ENCODE measurements around the gene S100PBP.

The S100PBP gene

DNA sequence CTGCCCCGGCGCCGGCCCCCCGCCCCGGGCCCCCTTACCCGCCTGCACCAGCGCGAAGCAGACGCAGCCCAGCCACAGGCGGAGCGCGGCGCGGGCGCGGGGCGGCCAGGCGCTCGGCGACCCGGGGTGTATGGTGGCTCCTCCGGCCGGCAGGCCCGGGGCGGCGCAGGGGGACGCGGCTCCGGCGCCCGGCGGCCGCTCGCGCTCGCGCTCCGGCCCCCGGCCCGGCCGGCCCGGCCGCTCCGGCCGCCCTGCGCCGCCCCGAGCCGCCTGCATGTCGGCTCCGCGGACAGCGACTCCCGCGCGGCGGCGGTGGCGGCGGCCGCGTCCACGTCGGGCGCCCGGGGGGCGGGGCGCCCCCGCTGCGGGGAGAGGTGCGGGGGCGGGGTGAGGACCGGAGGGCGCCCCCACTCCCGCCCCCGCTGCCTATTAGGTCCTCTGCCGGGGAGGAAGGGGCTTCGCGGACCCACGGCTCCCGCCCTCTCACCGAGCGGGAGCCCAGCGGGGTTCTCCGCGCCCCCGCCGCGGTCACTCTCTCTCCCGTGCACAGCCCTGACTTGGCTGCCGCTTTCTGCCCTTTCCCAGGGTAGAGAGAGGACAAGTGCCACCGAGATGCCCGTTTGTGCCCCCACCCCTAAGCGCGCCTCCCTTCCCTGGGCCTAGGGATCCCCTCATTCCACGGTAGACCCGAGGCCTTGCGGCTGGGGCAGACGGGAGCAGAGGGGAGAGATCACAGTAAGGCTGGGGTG lies 53.3 kb downstream of the S100PBP start, which contains the start of gene FNDC5:
Gene FNDC5 (minus strand): TSS at position 298 of the 749 bp plus-strand sequence.
- DNase-seq = no peak
- ATAC-seq = peak; percentile 15

DNA sequence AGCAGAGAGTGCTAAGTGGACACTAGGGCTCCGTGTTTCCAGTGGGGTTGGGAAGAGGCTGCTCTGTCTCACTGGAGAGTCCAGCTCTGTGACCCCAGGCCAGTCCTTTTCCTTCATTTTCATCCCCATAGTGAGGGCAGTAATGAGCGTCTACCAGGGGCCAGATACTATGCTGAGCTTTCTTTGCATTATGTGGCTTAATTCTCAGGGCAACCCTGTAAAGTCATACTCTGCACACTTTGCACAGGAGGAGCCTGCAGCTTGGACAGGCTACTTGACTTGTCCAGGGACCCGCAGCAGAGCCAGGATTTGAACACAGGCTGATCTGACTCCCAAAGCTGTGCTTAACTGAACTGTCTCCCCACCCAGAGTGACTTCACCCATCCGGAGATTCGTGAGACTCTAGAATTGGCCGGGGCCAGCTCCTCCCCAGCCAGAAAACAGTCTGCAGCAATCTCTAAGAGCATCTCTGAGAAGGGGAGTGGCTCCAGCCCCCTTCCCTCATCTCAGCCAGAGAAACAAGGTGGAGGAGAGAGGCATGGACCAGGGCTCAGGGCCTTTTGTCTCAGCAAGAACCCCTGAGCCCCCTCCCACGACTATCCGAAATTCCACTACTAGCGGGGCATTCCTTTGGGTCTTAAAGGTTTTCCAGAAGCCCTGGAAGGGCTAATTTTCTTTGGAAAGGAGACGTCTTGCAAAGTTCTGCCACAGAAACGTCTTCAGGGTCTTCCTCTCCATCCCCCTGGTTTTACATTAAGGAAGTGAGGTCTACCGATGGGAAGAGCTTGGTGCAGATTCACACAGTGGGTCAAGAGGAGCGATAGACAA lies 54.1 kb downstream of the S100PBP start:
- ATAC-seq (no peak), DNase-seq (no peak)

DNA sequence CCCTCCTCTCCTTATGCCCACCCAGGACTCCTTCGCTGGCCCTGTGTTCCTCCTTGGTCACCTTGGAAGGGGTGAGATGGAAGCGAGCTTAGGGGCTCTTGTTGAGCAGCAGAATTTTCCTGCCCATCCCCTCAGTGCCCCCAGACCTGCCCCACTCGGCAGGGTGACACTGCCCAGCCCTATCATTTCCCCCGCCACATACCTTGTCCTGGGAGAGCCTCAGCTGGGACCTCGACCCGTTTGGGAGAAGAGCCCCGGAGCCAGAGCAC lies 54.7 kb downstream of the S100PBP start:
- no peak for DNase-seq

DNA sequence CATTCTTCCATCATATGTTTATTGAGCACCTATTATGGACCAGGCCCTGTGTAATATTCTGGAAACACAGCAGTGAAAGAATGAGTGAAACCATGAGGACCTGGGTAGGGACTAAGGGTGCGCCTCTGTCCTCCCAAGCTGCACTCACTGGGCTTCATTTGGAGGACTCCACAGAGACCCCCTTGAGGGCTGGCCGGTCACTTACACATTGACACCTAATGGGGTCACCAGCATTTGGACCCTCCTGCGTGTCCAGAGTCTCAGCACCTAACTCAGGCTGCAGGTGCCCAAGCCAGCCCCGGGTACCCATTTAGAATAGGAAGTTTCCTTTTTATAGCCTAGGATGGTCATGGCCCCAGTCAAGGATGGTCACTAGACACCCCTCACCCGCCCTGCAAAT lies 56.0 kb downstream of the S100PBP start:
- ATAC-seq (no peak), DNase-seq (no peak)

More for the DNA sequence above, 54.7 kb downstream of the S100PBP start:
- ATAC-seq = no peak

DNA sequence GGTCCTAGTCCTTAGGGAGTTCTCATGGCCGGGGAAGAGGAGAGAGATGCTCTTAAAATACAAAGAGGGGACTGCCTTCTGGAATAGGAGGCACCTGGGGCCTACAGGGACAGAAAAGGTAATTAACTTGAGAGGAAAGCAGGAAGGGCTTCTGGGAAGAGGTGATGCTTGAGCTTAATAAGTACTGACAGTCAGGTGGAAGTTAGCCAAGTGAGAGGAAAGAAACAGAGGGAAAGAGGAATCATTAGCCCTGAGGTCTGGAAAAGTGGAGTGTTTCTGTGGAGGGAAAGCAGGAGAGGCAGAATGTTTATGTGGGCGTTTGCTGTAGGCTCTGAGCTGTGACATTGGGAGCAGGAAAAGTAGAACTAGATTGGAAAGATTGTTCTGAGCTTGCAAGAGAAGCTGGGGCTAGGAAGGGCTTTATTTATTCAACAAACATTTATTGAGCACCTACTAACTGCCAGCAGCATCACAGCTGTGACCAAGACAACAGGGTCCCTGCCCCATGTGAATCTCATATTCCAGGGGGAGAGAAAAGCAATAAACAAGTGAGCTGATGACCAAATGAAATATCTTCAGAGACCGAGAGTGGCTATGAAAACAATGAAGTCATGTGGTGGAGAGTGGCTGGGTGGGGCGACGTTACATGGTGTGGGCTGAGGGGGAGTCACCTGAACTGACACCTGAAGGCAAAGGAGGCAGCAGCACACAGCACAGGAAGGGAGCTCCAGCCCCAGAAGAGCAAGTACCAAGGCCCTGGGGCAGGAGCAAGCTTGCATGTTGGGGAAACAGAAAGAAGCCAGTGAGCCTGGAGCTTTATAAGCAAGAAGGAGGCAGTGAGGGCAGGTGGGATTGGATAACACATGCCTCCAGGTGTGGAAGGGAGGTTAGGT lies 57.7 kb downstream of the S100PBP start:
- no peak for DNase-seq
- no peak for ATAC-seq

DNA sequence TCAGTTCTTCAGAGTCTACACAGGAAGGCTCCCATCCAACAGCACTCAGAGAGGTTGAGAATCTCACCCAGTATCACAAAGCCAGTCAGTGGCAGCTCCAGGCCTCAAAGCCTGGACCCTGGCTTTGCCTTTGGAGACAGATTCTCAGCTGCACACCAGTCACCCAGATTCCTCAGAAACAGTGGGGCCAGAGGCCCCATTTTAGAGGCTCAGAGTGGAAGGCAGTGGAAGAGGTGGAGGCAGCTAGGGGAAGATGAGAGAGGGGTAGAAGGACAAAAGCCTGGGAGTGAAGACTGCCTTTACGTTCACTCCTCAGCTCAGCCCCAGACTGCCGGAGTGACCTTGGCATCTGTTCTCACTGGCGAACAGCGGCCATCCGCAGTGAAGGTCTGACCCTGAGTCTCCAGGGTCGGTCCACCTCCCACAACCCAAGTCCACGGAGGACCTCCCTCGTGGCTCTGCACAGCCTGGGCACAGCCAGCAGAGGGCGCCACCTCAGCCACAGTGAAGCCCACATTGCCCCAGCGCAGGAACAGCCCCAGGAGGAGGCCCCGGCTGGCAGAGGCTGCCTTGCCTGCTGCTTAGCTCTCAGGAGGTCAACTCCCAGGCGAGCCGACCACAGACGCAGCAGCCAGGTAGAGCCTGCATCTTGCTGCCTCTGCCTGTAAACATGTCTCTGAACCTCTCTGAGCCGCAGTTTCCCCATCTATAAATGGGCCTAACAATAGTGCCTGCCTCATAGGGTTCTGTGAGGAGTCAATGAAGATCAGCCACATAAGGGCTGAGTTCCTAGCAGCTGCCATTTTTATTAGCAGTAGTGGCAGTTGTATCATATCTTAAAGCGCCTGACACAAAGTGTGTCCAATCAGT lies 59.1 kb downstream of the S100PBP start:
- peak; percentile 74 for ATAC-seq
- DNase-seq = peak; percentile 72

DNA sequence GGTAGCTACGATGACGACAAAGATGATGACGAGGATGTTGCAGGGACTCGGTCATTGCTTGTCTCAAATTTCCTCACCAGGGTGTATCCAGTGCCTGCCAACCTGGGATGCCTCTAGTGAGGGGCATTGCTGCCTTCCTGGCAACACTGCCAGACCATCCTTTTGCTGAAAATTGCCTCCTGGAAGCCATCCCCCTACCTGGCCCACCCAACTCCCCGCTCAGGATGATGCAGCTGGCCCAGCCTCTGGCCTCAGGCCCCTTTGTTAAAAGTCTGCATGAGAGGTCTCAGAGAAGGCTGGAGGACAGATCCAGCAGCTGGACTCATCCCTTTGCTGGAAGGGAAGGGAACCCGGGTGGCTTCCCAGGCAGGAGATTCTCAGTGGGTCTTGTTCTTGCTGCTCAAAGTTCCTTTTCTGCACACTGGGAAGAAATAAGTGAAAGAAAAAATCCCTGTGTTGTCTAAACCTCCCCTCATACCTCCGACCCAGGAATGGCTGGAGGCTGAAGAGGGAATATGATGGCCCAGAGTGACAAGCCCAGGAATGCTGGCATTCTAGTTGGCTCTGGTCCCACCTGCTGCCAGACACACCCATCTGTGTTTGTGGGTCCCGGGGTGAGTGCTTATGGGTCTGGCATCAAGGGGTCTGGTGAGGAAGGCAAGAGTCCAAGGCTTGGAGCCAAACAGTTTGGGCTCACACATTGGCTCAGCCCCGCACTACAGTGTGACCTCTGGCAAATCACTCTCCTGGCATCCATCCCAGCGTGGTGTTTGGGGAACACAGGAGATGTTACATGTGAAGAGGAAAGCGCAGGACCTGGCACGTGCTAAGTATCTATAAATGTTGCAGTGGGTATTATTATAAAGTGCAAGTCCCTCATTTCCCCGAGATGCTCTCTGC lies 60.0 kb downstream of the S100PBP start:
- ATAC-seq (no peak), DNase-seq (no peak)

DNA sequence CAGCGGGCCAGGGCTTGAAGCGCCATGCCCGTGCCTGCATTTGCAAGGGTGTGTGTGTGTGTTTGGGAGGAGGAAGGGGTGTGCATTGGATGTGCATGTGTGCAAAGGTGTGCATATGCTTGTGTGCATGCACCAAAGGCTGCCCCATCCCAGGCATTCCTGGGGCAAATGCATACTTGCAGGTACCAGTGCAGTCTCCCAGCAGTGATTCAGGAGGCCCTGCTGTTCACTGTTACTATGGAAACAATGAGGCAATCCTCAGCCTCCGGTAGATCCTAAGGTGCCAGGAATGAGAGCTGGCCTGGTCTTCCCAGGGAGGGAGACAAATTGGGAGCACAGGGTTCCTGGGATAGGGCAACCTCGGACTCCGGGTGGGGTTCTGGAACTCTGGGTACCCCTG lies 60.7 kb downstream of the S100PBP start:
- DNase-seq = no peak

DNA sequence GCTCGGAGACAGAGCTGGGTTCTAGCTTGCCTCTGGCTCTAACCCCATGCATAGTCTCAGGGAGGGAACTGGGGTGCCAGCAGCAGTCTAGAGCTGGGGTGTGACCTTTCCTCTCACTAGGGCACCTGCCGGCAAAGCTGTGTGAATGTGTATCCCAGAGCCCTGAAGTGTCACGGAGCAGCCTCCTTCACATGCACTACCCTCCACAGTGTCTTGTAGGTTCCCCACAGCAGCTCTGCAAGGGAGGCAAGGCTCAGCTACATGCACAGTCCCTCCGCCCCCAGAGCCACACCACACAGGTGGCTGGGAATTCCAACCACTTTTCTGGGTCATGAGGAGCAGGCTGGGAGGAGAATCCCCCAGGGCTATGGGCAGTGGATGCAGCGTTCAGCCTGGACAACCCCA lies 61.2 kb downstream of the S100PBP start:
- no peak for DNase-seq
- ATAC-seq = no peak

More for the DNA sequence above, 60.7 kb downstream of the S100PBP start:
- ATAC-seq = no peak

DNA sequence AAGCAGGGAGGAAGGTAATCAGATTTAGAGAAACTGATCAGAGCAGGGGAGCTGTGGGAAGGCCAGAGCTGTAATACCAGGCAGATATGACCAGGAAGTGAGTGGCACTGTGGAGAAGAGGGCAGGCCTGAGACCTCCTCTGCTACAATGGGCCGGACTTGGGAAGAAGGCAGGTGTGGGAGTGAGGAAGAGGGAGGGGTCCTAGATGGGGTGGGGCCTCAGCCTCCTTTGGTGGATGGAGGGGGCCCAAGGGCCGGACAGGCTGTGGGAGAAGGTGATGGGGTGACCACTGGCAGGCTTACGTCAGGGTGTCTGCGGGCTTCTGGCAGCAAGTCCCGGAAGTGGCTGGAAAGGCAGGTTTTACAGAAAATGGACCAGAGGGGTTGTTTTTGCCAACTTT lies 63.8 kb downstream of the S100PBP start:
- no peak for ATAC-seq
- DNase-seq = no peak

DNA sequence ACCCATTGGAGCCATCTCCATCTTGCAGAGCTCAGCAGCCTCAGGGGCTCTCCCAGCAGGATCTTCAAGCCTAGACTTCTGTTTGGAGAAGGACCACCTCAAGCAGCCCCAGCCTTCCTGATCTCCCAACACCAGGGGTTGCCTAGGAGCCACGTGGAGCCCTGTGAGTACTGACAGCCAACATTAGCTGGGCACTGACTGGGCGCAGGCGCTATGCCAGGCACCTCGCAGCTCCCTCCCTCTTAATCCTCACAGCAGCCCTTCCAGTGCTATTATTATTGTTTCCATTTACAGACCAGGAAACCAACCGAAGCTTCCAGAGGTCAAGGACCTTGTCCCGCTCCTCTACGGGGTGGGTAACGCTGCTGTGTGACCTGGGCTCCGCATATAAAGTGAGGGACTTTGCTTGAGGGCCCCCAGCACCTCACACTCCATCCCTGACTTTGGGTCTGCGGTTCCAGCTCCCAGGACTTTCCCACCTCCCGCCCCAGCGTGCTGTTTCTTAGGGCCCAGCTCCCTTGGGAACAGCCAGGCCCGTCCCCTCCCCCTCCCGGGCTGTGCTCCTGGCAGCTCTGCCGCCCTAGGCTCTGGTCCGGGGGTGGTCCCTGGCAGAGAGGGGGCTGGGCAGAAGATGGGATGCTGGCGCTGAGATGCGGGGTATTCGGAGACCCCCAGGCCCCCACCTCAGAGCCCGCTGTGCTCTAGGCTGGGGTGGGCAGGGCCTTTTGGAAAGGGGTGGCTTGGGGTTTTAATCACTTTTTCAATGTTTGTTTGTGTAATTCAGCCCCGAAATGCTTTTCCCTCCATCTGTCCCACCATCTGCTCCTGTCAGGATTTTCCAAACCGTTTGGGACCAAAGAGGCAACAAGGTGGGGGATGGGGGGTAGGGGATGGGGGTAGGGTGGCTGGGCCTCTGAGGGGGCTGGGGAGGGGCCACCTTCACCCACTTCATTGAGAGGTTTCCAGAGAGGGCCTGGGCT lies 64.7 kb downstream of the S100PBP start:
- ATAC-seq = no peak
- DNase-seq = no peak

DNA sequence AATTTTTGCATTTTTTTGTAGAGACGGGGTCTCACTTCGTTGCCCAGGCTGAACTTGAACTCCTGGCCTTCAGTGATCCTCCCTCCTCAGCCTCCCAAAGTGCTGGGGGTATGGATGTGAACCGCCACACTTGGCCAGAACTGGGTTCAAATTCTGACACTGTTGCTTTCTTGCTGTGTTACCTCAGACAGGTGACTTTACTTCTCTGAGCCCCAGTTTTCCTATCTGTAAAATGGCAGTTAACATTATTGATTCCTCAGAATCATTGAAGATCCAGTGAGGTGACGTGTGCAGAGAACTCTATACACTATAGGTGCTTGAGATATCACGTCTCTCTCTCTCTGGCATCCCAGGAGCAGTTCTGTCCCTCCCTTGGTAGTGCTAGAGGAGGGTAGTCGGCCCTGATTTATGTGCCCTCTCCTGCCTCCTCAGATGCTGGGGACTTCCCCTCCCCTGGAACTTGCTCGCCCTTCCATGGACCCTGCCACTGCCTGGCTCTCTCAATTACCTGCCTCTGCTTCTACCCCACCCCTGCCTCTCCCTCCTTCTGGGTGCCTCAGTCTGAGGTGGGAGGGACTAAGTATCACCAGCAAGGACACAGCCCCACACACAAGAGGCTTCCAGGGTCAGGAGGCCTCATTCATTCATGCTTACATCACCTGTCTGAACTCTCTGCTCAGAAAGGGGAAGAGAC lies 66.0 kb downstream of the S100PBP start:
- no peak for ATAC-seq
- DNase-seq = no peak

DNA sequence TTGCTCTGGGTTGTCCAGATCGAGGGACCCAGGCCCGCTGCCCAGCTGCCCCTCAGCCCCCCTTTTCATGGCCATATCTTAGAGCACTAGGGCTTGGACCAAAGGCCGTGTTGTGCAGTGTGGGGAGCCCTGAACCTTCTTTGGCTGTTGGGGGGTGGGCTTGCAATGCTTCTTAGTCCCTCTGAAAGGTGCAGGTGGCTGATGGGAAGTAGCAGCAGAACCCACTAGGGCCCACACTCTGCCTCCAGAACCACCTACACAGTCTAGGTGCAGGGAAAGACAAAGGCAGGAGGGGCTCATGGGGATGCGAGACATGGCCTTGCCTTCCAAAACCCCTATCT lies 66.5 kb downstream of the S100PBP start:
- ATAC-seq = no peak
- DNase-seq = no peak

DNA sequence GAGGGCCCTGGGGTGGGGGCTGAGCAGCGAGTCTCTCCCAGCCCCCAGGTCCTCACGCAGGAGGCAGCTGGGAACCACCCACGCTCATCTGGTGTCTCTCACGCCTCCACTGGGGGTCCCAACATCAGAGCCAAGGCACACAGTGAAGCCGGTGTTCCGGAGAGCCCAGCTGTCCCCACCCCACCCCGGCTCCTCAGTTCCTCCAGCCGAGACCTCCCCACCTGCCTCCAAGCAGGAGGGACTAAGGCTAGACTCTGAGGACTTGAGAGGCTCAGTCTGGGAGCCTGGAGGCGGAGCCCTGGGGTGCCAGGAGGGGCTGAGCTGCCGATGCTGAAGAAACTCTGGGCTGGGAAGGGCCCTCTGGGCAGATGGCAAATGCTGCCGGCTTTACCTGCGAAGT lies 67.3 kb downstream of the S100PBP start:
- no peak for ATAC-seq
- no peak for DNase-seq

DNA sequence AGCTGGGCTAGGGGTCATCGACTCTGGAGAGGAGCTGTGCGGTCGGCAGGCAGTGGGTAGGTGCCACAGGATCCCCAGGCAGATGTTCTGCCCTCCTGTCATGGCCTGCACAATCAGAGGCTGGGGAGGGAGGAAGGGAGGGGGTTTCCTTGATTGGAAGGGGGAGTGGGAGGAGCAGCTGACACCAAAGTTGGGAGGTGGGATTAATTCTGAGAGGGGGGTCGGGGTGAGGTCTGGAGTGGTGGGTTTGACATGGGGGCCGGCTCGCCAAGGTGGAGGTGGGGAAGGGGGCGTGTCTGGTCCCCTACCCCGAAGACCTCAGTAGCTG lies 68.2 kb downstream of the S100PBP start:
- ATAC-seq (no peak), DNase-seq (no peak)

DNA sequence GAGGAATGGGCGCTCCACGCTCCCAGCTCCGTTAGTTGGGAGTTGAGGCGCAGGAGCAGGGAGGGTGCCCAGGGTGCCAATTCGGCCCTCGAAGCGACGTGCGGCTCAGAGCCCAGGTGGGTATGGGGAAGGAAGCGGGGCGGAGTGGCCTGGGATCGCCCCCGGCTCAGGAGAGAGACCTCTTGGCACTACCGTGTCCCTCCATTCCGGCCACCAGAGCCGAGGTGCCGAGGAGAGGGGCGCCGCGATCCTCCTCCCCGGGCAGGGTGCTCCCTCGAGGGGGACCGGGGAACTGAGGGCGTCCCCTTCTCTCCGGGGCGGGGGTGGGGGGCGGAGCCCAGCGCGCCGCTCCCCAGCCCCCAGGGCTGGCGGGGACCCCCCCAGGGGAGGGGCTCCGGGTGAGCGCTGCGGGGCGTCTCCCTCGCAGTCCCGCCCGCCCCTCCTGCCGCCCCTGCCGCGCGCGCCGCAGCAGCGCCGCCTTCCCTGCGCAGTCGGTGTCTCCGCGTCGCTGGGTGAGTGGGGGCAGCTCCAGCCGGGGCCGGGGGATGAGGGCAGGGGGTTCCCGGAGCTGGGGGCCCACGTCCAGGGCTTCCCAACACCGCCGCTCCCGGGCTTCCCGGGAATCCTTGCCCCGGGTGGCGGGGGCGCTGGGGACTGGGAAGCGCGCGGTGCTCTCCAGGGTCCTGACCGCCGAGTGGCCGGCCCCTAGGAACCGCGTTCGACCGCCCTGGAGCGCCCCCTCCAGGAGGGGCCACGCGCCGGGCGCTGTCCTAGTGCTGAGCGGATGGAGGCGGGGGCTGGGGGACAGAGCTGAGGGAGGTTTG lies 68.8 kb downstream of the S100PBP start, which contains the start of gene HPCA:
Gene HPCA (plus strand): TSS at position 488 of the 824 bp plus-strand sequence. CDS start 2,408 bp downstream, outside the sequence.
- DNase-seq = peak; percentile 64
- ATAC-seq = peak; percentile 67

DNA sequence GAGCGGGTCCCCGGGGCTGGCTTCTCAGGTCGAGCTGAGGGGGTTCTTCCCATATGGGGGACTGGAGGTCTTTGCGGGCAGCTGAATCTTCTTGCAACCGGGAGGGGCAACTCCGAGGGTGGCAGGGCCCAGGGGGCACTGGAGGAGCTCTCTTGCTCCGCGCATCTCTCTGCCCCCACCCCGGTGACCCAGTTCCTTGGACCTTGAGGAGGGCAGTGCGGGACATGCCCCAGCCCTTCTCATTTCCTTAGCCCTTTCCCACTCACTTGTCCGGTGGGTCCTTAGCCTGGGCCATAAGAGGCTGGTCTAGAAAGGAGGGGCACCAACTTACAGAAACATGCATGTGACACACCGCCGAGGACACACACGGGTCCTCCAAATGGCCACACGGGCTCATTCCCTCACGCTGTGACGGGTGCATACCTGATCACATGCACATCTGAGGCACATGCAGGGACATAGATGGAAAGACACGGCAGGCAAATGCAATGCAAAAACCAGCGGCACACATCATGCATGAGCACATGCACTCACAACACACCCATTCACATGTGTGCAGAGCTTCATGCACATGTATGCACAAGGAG lies 69.5 kb downstream of the S100PBP start:
- ATAC-seq (no peak), DNase-seq (no peak)

DNA sequence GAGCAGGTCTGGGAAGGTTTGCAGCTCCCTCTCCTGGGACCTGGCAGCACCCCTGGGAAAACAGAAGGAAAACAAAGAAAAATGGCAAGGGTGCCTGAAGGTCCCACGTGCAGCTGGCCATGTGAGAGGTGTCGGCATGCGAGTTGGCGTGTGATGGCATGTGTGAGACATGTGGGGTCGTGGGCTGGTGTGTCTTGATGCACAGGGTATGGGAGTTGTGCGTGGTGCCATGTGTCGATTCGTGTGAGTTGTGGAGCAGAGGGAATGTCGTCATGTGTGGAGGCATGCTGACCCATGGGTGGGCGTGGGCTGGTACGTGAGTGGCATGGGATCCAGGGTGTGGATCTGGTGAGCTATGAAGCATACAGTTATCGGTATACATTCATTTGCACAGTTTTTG lies 70.2 kb downstream of the S100PBP start:
- DNase-seq = no peak
- ATAC-seq = no peak
